ENCODE measurements around the gene ATP2C2. TPM values are rescaled to one million over a fixed set of nuclear protein-coding genes. Genes with fewer than 3 reads are reported as not detected.

Gene ATP2C2
- total RNA-seq, 1 experiment from 2014 or later, result 4.0 TPM

DNA sequence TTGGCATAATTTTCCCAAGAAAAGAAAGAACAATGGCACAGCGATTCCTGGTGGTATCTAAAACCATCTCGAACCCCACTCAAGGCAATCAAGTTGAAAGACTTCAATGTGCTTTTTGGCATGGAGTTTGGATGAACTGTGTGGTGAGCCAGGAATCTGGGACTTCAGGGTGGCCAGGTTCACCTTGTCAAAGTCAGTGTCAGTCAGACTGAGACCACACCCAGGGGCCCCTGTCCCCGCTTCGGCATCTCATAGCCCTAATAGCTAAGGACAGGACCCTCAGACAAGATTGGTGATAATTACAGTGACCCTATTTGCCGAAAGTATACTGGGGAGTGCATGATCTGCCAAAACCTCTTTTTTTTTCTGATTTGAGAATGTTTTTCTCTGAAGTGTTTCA is 47.8 kb upstream of the ATP2C2 start:
- Mint-ChIP-seq H3K36me3 (ENCODE audit: insufficient read depth in 1 of 3, low read depth in 3 of 3) (0 out of 7 replicates have a peak, but pooled peaks cover 0 to 2% (median 0%) of the 10 kb centered on the region in 3 experiments), H3K27me3 (ENCODE audit: low read depth) (peaks cover 5% of the 10 kb centered on the region), H3K9me3 (peaks cover 3 to 5% of the 10 kb centered on the region in 2 experiments; a peak in 2 of 5 replicates), H3K4me1 (no peaks in the 10 kb centered on the region), H3K4me3 (no peak overlapping the region), H3K27ac (no peak overlapping the region)
- WGBS (ENCODE audit: extremely low coverage, insufficient read length, low lambda C conversion rate), result no CpG with 5 or more reads among the region's 5 CpGs
- H3T11ph ChIP-seq (ENCODE audit: low read length), result no peak overlapping the region
- H2AFZ ChIP-seq (ENCODE audit: low read length), result no peak overlapping the region
- DNase-seq, result no peak
- no peak overlapping the region for H3K4me2 ChIP-seq (ENCODE audit: insufficient read depth, insufficient read length, low read length)
- H3K56ac ChIP-seq (ENCODE audit: insufficient read length, low read depth, low read length), result no peak overlapping the region
- H2BK5ac ChIP-seq (ENCODE audit: insufficient read length, low read length), result no peak overlapping the region
- H3K79me1 ChIP-seq (ENCODE audit: insufficient read depth, low read depth, low read length, poor library complexity, severe bottlenecking), result no peaks in the 10 kb centered on the region
- H3K23ac ChIP-seq (ENCODE audit: insufficient read length, low read depth, low read length), result no peak overlapping the region
- H3K79me2 ChIP-seq (ENCODE audit: insufficient read depth, low read length), result no peaks in the 10 kb centered on the region
- no peak overlapping the region for H3K9ac ChIP-seq (ENCODE audit: extremely low read depth, insufficient read length, low read length)
- H2BK12ac ChIP-seq (ENCODE audit: insufficient read length, low read depth, low read length), result no peak overlapping the region
- no peak overlapping the region for H2BK120ac ChIP-seq (ENCODE audit: low read depth, low read length, poor library complexity, severe bottlenecking)
- no peak overlapping the region for H3K18ac ChIP-seq (ENCODE audit: insufficient read length, low read depth, low read length)
- H3K14ac ChIP-seq (ENCODE audit: insufficient read depth, low read length), result no peak overlapping the region
- H2BK15ac ChIP-seq (ENCODE audit: low read depth, low read length), result no peak overlapping the region
- H3K9me3 ChIP-seq (ENCODE audit: control insufficient read depth, low read depth, low read length), result no peaks in the 10 kb centered on the region
- H4K8ac ChIP-seq (replicated peaks; ENCODE audit: insufficient read length, low read depth, low read length), result no peak overlapping the region
- no peaks in the 10 kb centered on the region for H3K23me2 ChIP-seq (ENCODE audit: insufficient read length, low read depth, low read length, poor library complexity, severe bottlenecking)
- no peaks in the 10 kb centered on the region for H3K4me1 ChIP-seq (ENCODE audit: insufficient read depth, low read length)
- H3K27ac ChIP-seq (ENCODE audit: insufficient read length, low read depth, low read length), result no peak overlapping the region
- no peak overlapping the region for H2AK5ac ChIP-seq (ENCODE audit: insufficient read length, low read length)
- H2BK20ac ChIP-seq (ENCODE audit: low read depth, low read length, poor library complexity, severe bottlenecking), result no peak overlapping the region
- no peaks in the 10 kb centered on the region for H4K20me1 ChIP-seq (ENCODE audit: control insufficient read depth, insufficient read depth, insufficient read length)
- no peak overlapping the region for H3K4ac ChIP-seq (ENCODE audit: low read depth, low read length)
- TF ChIP-seq CTCF (conservative IDR thresholded peaks at IDR 0.05), result no peak
- no peak overlapping the region for H4K5ac ChIP-seq (ENCODE audit: insufficient read length, low read depth, low read length)
- H4K91ac ChIP-seq (ENCODE audit: insufficient read length, low read depth, low read length), result no peak overlapping the region
- no peaks in the 10 kb centered on the region for H3K27me3 ChIP-seq (ENCODE audit: insufficient read depth, low read length)

Data from H9 (cell line).